ENCODE results near the gene TSHZ2. TPM values are rescaled to one million over a fixed set of nuclear protein-coding genes. Genes with fewer than 3 reads are reported as not detected.
"Not testable (repeated sequence)": the region's sequence is repeated elsewhere in the genome, so short reads cannot be mapped to it uniquely, and the experiment has no call there.

TSHZ2 gene
- total RNA-seq, 1 donor from 2014 or later, result 1.6 TPM

GRCh38 chr20:53517146-53517545 is 545.0 kb downstream of the TSHZ2 start:
- DNase-seq (ENCODE audit: low read depth) (no peak), FAIRE-seq (no peak)
- Histone ChIP-seq H3K4me3 (ENCODE audit: low read depth, low read length) (no peak overlapping the region), H3K27me3 (ENCODE audit: control insufficient read depth, insufficient read depth, low read length) (no peaks in the 10 kb centered on the region), H3K36me3 (ENCODE audit: control insufficient read depth, insufficient read depth, low read length) (no peaks in the 10 kb centered on the region)
- TF ChIP-seq, protein P1, sequence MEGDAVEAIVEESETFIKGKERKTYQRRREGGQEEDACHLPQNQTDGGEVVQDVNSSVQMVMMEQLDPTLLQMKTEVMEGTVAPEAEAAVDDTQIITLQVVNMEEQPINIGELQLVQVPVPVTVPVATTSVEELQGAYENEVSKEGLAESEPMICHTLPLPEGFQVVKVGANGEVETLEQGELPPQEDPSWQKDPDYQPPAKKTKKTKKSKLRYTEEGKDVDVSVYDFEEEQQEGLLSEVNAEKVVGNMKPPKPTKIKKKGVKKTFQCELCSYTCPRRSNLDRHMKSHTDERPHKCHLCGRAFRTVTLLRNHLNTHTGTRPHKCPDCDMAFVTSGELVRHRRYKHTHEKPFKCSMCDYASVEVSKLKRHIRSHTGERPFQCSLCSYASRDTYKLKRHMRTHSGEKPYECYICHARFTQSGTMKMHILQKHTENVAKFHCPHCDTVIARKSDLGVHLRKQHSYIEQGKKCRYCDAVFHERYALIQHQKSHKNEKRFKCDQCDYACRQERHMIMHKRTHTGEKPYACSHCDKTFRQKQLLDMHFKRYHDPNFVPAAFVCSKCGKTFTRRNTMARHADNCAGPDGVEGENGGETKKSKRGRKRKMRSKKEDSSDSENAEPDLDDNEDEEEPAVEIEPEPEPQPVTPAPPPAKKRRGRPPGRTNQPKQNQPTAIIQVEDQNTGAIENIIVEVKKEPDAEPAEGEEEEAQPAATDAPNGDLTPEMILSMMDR (IDR thresholded peaks at IDR 0.05; ENCODE audit: insufficient read depth, low read length, severe bottlenecking), result no peak

DNA sequence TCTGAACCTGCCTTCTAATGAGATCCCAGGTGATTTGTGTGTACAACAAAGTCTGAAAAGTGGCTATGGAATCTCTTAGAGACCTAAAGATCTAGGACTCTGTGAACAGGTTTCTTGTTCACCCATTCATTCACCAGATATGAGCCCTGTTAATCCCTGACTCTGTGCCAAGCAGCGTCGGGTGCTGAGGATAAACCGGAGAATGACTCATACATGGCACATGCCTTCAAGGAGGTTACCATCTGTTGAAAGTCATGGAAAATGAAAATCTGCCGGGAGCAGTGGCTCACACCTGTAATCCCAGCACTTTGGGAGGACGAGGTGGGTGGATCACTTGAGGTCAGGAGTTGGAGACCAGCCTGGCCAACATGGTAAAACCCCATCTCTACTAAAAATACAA is 549.3 kb downstream of the TSHZ2 start:
- not testable (repeated sequence) for H3K27me3 ChIP-seq (ENCODE audit: control insufficient read depth, insufficient read depth, low read length); FAIRE-seq; H3K36me3 ChIP-seq (ENCODE audit: control insufficient read depth, insufficient read depth, low read length); H3K4me3 ChIP-seq (ENCODE audit: low read depth, low read length)
- peak; percentile 68 for DNase-seq (ENCODE audit: low read depth)

- DNase-seq (ENCODE audit: low read depth) (no peak), FAIRE-seq (no peak)
- TF ChIP-seq, protein P1 (IDR thresholded peaks at IDR 0.05; ENCODE audit: insufficient read depth, low read length, severe bottlenecking), result no peak
- H3K4me3 ChIP-seq (ENCODE audit: low read depth, low read length), result no peak overlapping the region
- no peaks in the 10 kb centered on the region for H3K27me3 ChIP-seq (ENCODE audit: control insufficient read depth, insufficient read depth, low read length)
- no peaks in the 10 kb centered on the region for H3K36me3 ChIP-seq (ENCODE audit: control insufficient read depth, insufficient read depth, low read length)
These were observed 549.9 kb downstream of the TSHZ2 start for GRCh38 chr20:53522026-53522425.

- no peaks in the 10 kb centered on the region for H3K27me3 ChIP-seq (ENCODE audit: control insufficient read depth, insufficient read depth, low read length)
- no peaks in the 10 kb centered on the region for H3K36me3 ChIP-seq (ENCODE audit: control insufficient read depth, insufficient read depth, low read length)
- DNase-seq (ENCODE audit: low read depth) (no peak), FAIRE-seq (no peak)
- TF ChIP-seq, protein P1 (IDR thresholded peaks at IDR 0.05; ENCODE audit: insufficient read depth, low read length, severe bottlenecking), result no peak
- no peak overlapping the region for H3K4me3 ChIP-seq (ENCODE audit: low read depth, low read length)
These were observed 550.5 kb downstream of the TSHZ2 start for GRCh38 chr20:53522696-53523095.

GRCh38 chr20:53523615-53524014 is 551.5 kb downstream of the TSHZ2 start:
- not testable (repeated sequence) for H3K4me3 ChIP-seq (ENCODE audit: low read depth, low read length); H3K27me3 ChIP-seq (ENCODE audit: control insufficient read depth, insufficient read depth, low read length); FAIRE-seq; H3K36me3 ChIP-seq (ENCODE audit: control insufficient read depth, insufficient read depth, low read length); DNase-seq (ENCODE audit: low read depth)

- DNase-seq (ENCODE audit: low read depth), result no peak
- Histone ChIP-seq H3K4me3 (ENCODE audit: low read depth, low read length) (no peak overlapping the region), H3K36me3 (ENCODE audit: control insufficient read depth, insufficient read depth, low read length) (no peaks in the 10 kb centered on the region), H3K27me3 (ENCODE audit: control insufficient read depth, insufficient read depth, low read length) (no peaks in the 10 kb centered on the region)
- no peak for FAIRE-seq
- TF ChIP-seq, protein P1 (IDR thresholded peaks at IDR 0.05; ENCODE audit: insufficient read depth, low read length, severe bottlenecking), result no peak
These were observed 552.6 kb downstream of the TSHZ2 start for GRCh38 chr20:53524589-53525312.

GRCh38 chr20:53527196-53527595 is 555.0 kb downstream of the TSHZ2 start:
- TF ChIP-seq, protein P1 (IDR thresholded peaks at IDR 0.05; ENCODE audit: insufficient read depth, low read length, severe bottlenecking), result no peak
- FAIRE-seq, result no peak
- DNase-seq (ENCODE audit: low read depth), result no peak
- no peak overlapping the region for H3K4me3 ChIP-seq (ENCODE audit: low read depth, low read length)
- no peaks in the 10 kb centered on the region for H3K27me3 ChIP-seq (ENCODE audit: control insufficient read depth, insufficient read depth, low read length)
- no peaks in the 10 kb centered on the region for H3K36me3 ChIP-seq (ENCODE audit: control insufficient read depth, insufficient read depth, low read length)
